ENCODE measurements around the gene PABPC1L2B. TPM values are rescaled to one million over a fixed set of nuclear protein-coding genes. Genes with fewer than 3 reads are reported as not detected.
"Not testable (repeated sequence)": the region's sequence is repeated elsewhere in the genome, so short reads cannot be mapped to it uniquely, and the experiment has no call there.

PABPC1L2B gene
- total RNA-seq = not detected
- not detected for polyA plus RNA-seq

GRCh38 chrX:73002733-73003132 lies at the start of gene PABPC1L2B:
PABPC1L2B (plus strand) TSS chrX:73002939; CDS start chrX:73003643, 704 bp downstream.
- not testable (repeated sequence) for H3K36me3 ChIP-seq (ENCODE audit: control insufficient read depth in 4 of 4, insufficient read depth in 3 of 4, low read depth in 1 of 4, low read length in 3 of 4); H3K27me3 ChIP-seq (ENCODE audit: control insufficient read depth in 4 of 4, insufficient read depth in 4 of 4, low read length in 3 of 4)
- no CpG with 5 or more reads among the region's 44 CpGs for WGBS

GRCh38 chrX:72959971-72960370 lies 42.8 kb upstream of the PABPC1L2B start:
- H3K4me3 ChIP-seq (ENCODE audit: low read depth in 1 of 3, low read length in 3 of 3); DNase-seq (ENCODE audit: low spot score); H3K27me3 ChIP-seq (ENCODE audit: control insufficient read depth in 4 of 4, insufficient read depth in 4 of 4, low read length in 3 of 4); H3K4me1 ChIP-seq (ENCODE audit: control insufficient read depth in 4 of 4, insufficient read depth in 4 of 4, low read length in 3 of 4); H3K27ac ChIP-seq (ENCODE audit: low read depth in 1 of 2, low read length in 2 of 2); H3K9ac ChIP-seq (ENCODE audit: low read depth in 1 of 2, low read length in 2 of 2); H3K36me3 ChIP-seq (ENCODE audit: control insufficient read depth in 4 of 4, insufficient read depth in 3 of 4, low read depth in 1 of 4, low read length in 3 of 4); H3K9me3 ChIP-seq (ENCODE audit: control insufficient read depth in 4 of 4, low read length in 3 of 4): not testable (repeated sequence)
- no CpG with 5 or more reads among the region's 9 CpGs for WGBS

More at GRCh38 chrX:73002733-73003132, at the start of gene PABPC1L2B:
- H3K4me1 ChIP-seq (ENCODE audit: control insufficient read depth in 4 of 4, insufficient read depth in 4 of 4, low read length in 3 of 4); DNase-seq (ENCODE audit: low spot score); H3K9me3 ChIP-seq (ENCODE audit: control insufficient read depth in 4 of 4, low read length in 3 of 4); H3K9ac ChIP-seq (ENCODE audit: low read depth in 1 of 2, low read length in 2 of 2); H3K4me3 ChIP-seq (ENCODE audit: low read depth in 1 of 3, low read length in 3 of 3); H3K27ac ChIP-seq (ENCODE audit: low read depth in 1 of 2, low read length in 2 of 2): not testable (repeated sequence)

- not testable (repeated sequence) for H3K9me3 ChIP-seq (ENCODE audit: control insufficient read depth in 4 of 4, low read length in 3 of 4); H3K36me3 ChIP-seq (ENCODE audit: control insufficient read depth in 4 of 4, insufficient read depth in 3 of 4, low read depth in 1 of 4, low read length in 3 of 4); H3K4me1 ChIP-seq (ENCODE audit: control insufficient read depth in 4 of 4, insufficient read depth in 4 of 4, low read length in 3 of 4); H3K27me3 ChIP-seq (ENCODE audit: control insufficient read depth in 4 of 4, insufficient read depth in 4 of 4, low read length in 3 of 4); H3K9ac ChIP-seq (ENCODE audit: low read depth in 1 of 2, low read length in 2 of 2); H3K27ac ChIP-seq (ENCODE audit: low read depth in 1 of 2, low read length in 2 of 2); H3K4me3 ChIP-seq (ENCODE audit: low read depth in 1 of 3, low read length in 3 of 3); DNase-seq (ENCODE audit: low spot score)
- no CpG with 5 or more reads among the region's 5 CpGs for WGBS
Observed at GRCh38 chrX:72971859-72972258, 30.9 kb upstream of the PABPC1L2B start.

GRCh38 chrX:72974885-72975284 lies 27.9 kb upstream of the PABPC1L2B start:
- WGBS = no CpG with 5 or more reads among the region's 7 CpGs
- H3K27me3 ChIP-seq (ENCODE audit: control insufficient read depth in 4 of 4, insufficient read depth in 4 of 4, low read length in 3 of 4); DNase-seq (ENCODE audit: low spot score); H3K27ac ChIP-seq (ENCODE audit: low read depth in 1 of 2, low read length in 2 of 2); H3K9ac ChIP-seq (ENCODE audit: low read depth in 1 of 2, low read length in 2 of 2); H3K9me3 ChIP-seq (ENCODE audit: control insufficient read depth in 4 of 4, low read length in 3 of 4); H3K4me1 ChIP-seq (ENCODE audit: control insufficient read depth in 4 of 4, insufficient read depth in 4 of 4, low read length in 3 of 4); H3K36me3 ChIP-seq (ENCODE audit: control insufficient read depth in 4 of 4, insufficient read depth in 3 of 4, low read depth in 1 of 4, low read length in 3 of 4); H3K4me3 ChIP-seq (ENCODE audit: low read depth in 1 of 3, low read length in 3 of 3): not testable (repeated sequence)

GRCh38 chrX:72980894-72981469 lies 21.8 kb upstream of the PABPC1L2B start:
- H3K36me3 ChIP-seq (ENCODE audit: control insufficient read depth in 4 of 4, insufficient read depth in 3 of 4, low read depth in 1 of 4, low read length in 3 of 4); DNase-seq (ENCODE audit: low spot score); H3K27ac ChIP-seq (ENCODE audit: low read depth in 1 of 2, low read length in 2 of 2); H3K9ac ChIP-seq (ENCODE audit: low read depth in 1 of 2, low read length in 2 of 2); H3K4me3 ChIP-seq (ENCODE audit: low read depth in 1 of 3, low read length in 3 of 3); H3K27me3 ChIP-seq (ENCODE audit: control insufficient read depth in 4 of 4, insufficient read depth in 4 of 4, low read length in 3 of 4); H3K9me3 ChIP-seq (ENCODE audit: control insufficient read depth in 4 of 4, low read length in 3 of 4); H3K4me1 ChIP-seq (ENCODE audit: control insufficient read depth in 4 of 4, insufficient read depth in 4 of 4, low read length in 3 of 4): not testable (repeated sequence)
- 57% methylated on average over 5 of the region's 5 CpGs for WGBS

- no CpG with 5 or more reads among the region's 19 CpGs for WGBS
Observed at GRCh38 chrX:73004032-73004431, 1.3 kb downstream of the PABPC1L2B start.

More at GRCh38 chrX:73004032-73004431, 1.3 kb downstream of the PABPC1L2B start:
- DNase-seq (ENCODE audit: low spot score); H3K9ac ChIP-seq (ENCODE audit: low read depth in 1 of 2, low read length in 2 of 2); H3K36me3 ChIP-seq (ENCODE audit: control insufficient read depth in 4 of 4, insufficient read depth in 3 of 4, low read depth in 1 of 4, low read length in 3 of 4); H3K9me3 ChIP-seq (ENCODE audit: control insufficient read depth in 4 of 4, low read length in 3 of 4); H3K27ac ChIP-seq (ENCODE audit: low read depth in 1 of 2, low read length in 2 of 2); H3K27me3 ChIP-seq (ENCODE audit: control insufficient read depth in 4 of 4, insufficient read depth in 4 of 4, low read length in 3 of 4); H3K4me3 ChIP-seq (ENCODE audit: low read depth in 1 of 3, low read length in 3 of 3); H3K4me1 ChIP-seq (ENCODE audit: control insufficient read depth in 4 of 4, insufficient read depth in 4 of 4, low read length in 3 of 4): not testable (repeated sequence)

Data from liver (tissue), 9 donors.